IPS DF 6.9 (cell line): ENCODE measurements around the gene NRXN3.

Experiments
- DNase-seq: peaks from one replicate; pipeline ENCODE4 v3.0.0-alpha.2; 2013; ENCODE audit warnings: low read depth, low spot score
- H3K27ac ChIP-seq: one replicate; pipeline ENCODE4 v1.5.1; 2013; ENCODE audit warnings: low read length, control low read depth
- H3K27me3 ChIP-seq: 2 replicates; pipeline ENCODE4 v1.6.1; 2013; ENCODE audit warnings: mild to moderate bottlenecking, low read length; ENCODE audit not compliant: control insufficient read depth, insufficient read depth
- H3K36me3 ChIP-seq: 2 replicates; pipeline ENCODE4 v1.6.1; 2013; ENCODE audit warnings: low read length; ENCODE audit not compliant: control insufficient read depth, insufficient read depth
- H3K4me1 ChIP-seq: 2 replicates; pipeline ENCODE4 v1.6.1; 2013; ENCODE audit warnings: low read length; ENCODE audit not compliant: control insufficient read depth, insufficient read depth
- H3K4me3 ChIP-seq: 2 replicates; pipeline ENCODE4 v1.5.1; 2013; ENCODE audit warnings: mild to moderate bottlenecking, low read length
- H3K9me3 ChIP-seq: 2 replicates; pipeline ENCODE4 v1.6.1; 2013; ENCODE audit warnings: low read length, inconsistent platforms; ENCODE audit not compliant: control insufficient read depth, insufficient read depth
- WGBS: extraction: QIAGEN DNeasy Blood & Tissue Kit; methylation state at CpG from one replicate; pipeline ENCODE4 v1.1.7; 2013; ENCODE audit warnings: mixed read lengths, missing lambda C conversion rate; ENCODE audit not compliant: insufficient read length, insufficient coverage; 5-methylcytosine and 5-hydroxymethylcytosine counted together

Gene NRXN3

DNA sequence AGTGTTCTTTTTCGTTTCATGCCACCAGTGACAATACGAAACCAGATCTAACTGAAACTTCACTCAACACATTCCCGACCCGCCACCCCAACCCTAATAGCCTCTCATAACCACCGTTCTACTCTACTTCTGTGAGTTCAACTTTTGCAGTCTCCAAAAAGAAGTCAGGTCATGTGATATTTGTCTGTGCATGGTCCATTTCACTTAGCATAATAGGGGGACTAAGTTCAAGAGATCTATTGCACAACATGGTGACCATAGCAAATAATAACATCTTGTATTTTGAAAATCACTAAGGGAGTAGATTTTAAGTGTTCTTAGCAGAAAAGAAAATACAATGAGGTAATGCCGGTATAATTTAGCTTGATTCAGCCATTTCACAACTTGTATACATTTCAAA is 1664.7 kb downstream of the NRXN3 start:
- Histone ChIP-seq H3K27ac (no peak overlapping the region), H3K36me3 (no peaks in the 10 kb centered on the region), H3K4me3 (no peak overlapping the region), H3K27me3 (no peaks in the 10 kb centered on the region), H3K4me1 (no peaks in the 10 kb centered on the region), H3K9me3 (no peaks in the 10 kb centered on the region)
- no peak for DNase-seq
- 100% methylated on average over 2 of the region's 6 CpGs for WGBS

DNA sequence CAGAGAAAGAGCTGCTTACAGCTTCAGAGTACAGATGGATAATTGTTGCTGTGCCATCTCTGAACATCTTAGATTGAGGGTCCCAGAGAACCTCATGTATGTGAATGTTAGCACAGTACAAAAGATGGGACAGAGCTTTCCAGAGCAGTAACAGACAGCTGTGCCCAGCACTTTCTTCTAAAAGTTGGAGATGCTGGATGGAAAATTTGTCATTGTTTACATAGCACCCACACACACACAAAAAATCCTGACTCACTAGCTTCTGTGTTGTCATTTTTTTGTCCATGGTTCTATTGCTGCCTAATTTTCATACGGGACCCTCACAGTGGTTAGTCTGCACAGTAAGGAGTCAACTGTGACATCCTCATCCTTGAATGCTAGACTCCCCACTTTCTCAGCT is 1666.4 kb downstream of the NRXN3 start:
- Histone ChIP-seq H3K27ac (no peak overlapping the region), H3K27me3 (no peaks in the 10 kb centered on the region), H3K4me1 (no peaks in the 10 kb centered on the region), H3K9me3 (no peaks in the 10 kb centered on the region), H3K4me3 (no peak overlapping the region), H3K36me3 (no peaks in the 10 kb centered on the region)
- WGBS = no CpG with 5 or more reads among the region's 1 CpG
- no peak for DNase-seq

DNA sequence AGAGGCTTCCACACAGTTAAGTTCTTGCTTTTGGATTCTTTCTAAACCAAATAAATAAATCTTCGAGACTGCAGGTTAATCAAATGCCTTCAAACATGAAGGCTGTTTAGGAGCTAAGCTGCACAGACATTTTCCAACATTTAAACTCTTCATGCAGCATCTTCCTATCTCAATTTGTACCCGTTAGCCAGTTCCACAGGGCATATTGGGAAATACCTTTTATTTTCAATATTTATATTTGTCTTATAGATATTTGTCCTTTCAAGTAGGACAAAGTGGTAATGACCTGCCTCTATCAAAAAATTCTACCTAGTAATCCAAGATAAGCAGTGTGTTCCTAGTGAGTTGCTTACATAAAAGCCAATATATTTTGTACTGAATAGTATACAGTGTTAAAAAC is 1667.5 kb downstream of the NRXN3 start:
- Histone ChIP-seq H3K36me3 (no peaks in the 10 kb centered on the region), H3K4me1 (no peaks in the 10 kb centered on the region), H3K27me3 (no peaks in the 10 kb centered on the region), H3K4me3 (no peak overlapping the region), H3K9me3 (no peaks in the 10 kb centered on the region), H3K27ac (no peak overlapping the region)
- WGBS = no CpG with 5 or more reads among the region's 2 CpGs
- DNase-seq = no peak

DNA sequence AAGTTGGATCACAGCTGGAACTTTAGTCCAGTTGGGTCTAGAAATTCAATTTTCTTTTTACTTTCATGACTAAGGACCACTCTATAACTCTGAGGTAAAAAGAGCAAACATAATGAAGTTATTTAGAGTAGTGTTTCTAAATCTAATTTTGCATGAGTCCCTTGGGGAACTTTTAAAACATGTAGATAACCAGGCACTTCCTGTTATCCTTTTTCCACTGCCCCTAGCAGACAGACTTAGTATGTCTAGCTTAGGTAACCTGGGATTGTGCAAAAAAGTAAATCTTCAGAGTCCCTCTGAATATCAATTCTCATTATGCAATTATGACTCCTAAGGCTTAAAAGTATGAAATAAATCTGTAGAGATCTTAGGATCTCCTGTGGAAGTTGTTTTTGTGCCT is 1669.9 kb downstream of the NRXN3 start:
- Histone ChIP-seq H3K27ac (no peak overlapping the region), H3K4me3 (no peak overlapping the region), H3K36me3 (no peaks in the 10 kb centered on the region), H3K9me3 (no peaks in the 10 kb centered on the region), H3K27me3 (no peaks in the 10 kb centered on the region), H3K4me1 (no peaks in the 10 kb centered on the region)
- no peak for DNase-seq

DNA sequence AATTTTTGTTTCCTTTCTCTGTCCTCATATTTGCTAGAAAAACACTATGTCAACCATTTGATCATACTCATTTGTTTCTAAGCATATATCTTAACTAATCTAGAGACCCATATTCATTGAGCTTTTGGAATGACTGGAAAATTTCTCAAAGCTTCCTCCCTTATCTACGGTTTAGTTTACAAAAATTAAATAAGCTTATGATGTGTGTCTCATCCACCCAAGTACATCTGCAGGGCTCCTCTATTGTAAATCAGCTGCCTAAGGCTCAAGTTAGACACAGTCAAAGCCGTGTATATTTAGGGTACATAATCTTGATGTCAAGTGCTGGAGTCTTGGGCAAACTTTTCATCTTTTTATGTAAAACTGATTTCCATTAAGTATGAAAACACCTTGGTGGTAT is 1670.7 kb downstream of the NRXN3 start:
- H3K4me1 ChIP-seq = no peaks in the 10 kb centered on the region
- H3K27me3 ChIP-seq = no peaks in the 10 kb centered on the region
- DNase-seq = no peak
- no peaks in the 10 kb centered on the region for H3K9me3 ChIP-seq
- no peaks in the 10 kb centered on the region for H3K36me3 ChIP-seq
- H3K4me3 ChIP-seq = no peak overlapping the region
- H3K27ac ChIP-seq = no peak overlapping the region
- WGBS = no CpG with 5 or more reads among the region's 2 CpGs

DNA sequence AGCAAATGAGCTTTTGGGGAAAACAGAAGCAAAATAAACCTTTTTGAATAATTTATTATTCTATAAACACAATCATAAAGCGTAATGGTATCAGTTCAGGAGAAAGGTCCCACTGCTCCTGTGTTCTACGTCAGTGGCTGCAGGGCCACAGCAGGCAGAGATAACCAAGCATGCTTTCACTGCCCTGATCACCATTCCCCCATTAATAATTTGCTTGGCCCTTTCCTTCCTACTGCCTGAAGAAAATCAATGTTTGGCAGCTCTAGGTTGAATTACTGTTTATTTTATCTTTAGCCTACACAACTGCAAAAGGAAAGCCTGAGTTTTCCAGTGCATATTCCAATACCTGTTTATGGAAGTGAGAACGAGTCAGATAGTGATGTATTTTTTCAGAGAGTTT is 1671.3 kb downstream of the NRXN3 start:
- Histone ChIP-seq H3K4me1 (no peaks in the 10 kb centered on the region), H3K27ac (no peak overlapping the region), H3K4me3 (no peak overlapping the region), H3K36me3 (no peaks in the 10 kb centered on the region), H3K9me3 (no peaks in the 10 kb centered on the region), H3K27me3 (no peaks in the 10 kb centered on the region)
- no peak for DNase-seq
- WGBS = no CpG with 5 or more reads among the region's 3 CpGs

DNA sequence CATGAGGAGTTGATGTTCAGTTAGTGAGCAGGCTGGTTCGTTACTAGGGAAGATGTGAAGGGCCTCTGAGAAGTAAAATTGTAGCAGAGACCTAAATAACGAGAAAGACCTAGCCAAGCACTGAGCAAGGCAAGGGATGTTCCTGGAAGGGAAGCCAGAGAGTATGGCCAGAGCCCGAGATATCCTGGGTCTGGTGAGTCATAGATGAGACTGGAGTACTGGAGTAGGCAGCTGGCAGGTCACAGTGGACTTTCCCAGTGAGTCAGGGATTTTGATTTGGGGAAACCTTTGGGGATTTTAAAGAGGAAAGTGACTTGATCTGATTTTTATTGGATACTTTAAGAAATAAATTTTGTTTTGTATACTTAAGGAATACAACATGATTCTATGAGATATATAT is 1672.1 kb downstream of the NRXN3 start:
- DNase-seq = no peak
- Histone ChIP-seq H3K9me3 (no peaks in the 10 kb centered on the region), H3K4me1 (no peaks in the 10 kb centered on the region), H3K4me3 (no peak overlapping the region), H3K36me3 (no peaks in the 10 kb centered on the region), H3K27ac (no peak overlapping the region), H3K27me3 (no peaks in the 10 kb centered on the region)
- no CpG with 5 or more reads among the region's 3 CpGs for WGBS

DNA sequence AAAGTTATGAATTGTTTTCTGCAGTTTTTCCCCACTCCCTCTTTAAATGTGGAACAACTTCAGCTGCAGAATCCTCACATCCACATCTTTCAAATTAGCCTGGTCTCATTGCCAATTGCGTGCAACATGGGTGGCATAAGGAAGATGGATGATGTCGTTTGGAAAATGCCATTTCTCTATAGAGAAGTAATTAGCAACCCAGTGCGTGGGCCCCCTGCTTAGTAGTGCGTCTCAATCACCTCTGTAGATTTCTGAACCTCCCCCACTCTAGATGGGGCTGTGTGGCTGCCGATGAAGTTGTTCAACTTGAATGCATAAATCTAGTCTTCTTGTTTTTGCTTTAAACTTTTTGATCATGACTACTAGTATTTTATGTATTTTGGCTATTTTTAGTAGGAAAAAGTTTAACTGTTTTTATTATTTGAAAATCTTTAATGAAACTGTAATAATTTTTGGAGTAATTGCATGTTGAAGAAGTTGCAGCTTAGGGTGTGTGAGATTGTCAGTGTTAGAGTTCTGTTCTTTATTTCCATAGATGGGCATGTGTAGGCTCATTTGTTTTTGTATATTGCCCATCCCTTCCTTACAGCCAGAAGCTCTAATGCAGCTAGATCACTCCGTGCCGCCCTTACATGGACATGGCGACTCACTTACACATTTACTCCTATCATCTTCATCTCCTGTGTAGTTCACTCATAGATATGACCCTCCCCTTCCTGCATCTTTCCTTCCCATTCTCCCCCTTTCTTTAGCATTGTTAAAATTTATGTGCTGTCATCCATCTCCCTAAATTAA is 1683.0 kb downstream of the NRXN3 start:
- no peaks in the 10 kb centered on the region for H3K36me3 ChIP-seq
- no peaks in the 10 kb centered on the region for H3K27me3 ChIP-seq
- DNase-seq = no peak
- no peak overlapping the region for H3K27ac ChIP-seq
- WGBS = no CpG with 5 or more reads among the region's 8 CpGs
- no peaks in the 10 kb centered on the region for H3K9me3 ChIP-seq
- no peaks in the 10 kb centered on the region for H3K4me1 ChIP-seq
- no peak overlapping the region for H3K4me3 ChIP-seq

DNA sequence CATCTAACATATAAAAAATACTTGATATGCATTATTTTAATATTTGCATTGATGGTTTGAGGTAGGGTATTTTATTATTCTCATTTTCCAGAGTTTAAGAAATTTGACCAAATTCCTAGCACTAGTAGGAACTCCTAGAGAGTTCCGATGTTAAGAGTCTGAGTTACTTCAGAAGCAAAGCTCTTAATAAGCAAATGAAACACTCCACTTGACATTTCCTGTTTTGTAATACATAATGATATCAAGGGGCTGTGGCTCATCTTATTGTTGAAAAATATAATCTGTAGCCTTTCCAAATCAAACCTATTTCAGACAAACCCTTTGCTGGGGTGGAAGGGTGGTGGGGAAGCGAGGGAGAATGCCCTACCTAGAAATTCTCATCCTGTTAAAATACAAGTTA is 1685.6 kb downstream of the NRXN3 start:
- Histone ChIP-seq H3K27ac (no peak overlapping the region), H3K4me1 (no peaks in the 10 kb centered on the region), H3K9me3 (no peaks in the 10 kb centered on the region), H3K36me3 (no peaks in the 10 kb centered on the region), H3K27me3 (no peaks in the 10 kb centered on the region), H3K4me3 (no peak overlapping the region)
- no peak for DNase-seq
- WGBS = no CpG with 5 or more reads among the region's 2 CpGs

DNA sequence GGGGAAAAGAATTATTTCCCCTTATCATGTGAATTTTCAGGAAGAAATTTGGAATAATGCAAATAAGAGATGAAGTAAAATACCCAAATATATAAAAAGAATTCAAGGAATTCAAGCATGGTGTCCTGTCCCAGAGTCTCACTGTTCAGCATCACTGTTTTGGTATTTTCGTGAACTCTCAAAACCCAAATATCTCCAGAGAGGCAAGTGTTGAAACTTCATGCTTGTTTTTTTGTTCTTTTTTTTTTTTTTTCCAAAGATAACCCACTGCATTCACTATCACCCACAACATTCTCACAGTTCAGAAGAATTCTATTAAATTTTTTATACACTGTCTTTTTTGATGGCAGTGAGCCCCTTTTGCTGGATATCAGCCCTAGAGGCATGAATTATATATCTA is 1686.2 kb downstream of the NRXN3 start:
- no peaks in the 10 kb centered on the region for H3K9me3 ChIP-seq
- no peaks in the 10 kb centered on the region for H3K4me1 ChIP-seq
- no peaks in the 10 kb centered on the region for H3K36me3 ChIP-seq
- no peak for DNase-seq
- H3K27me3 ChIP-seq = no peaks in the 10 kb centered on the region
- no peak overlapping the region for H3K4me3 ChIP-seq
- no peak overlapping the region for H3K27ac ChIP-seq
- no CpG with 5 or more reads among the region's 1 CpG for WGBS

DNA sequence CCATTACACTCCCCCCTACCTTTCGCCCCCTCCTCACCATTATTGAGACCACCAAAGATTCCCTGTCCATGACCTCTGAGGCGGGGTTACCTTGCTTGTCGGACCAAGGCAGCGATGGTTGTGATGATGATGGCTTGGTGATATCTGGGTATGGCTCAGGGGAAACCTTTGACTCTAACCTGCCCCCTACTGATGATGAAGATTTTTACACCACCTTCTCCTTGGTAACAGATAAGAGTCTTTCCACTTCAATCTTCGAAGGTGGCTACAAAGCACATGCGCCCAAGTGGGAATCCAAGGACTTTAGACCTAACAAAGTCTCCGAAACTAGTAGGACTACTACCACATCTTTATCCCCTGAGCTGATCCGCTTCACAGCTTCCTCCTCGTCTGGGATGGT is 1690.9 kb downstream of the NRXN3 start:
- no peaks in the 10 kb centered on the region for H3K9me3 ChIP-seq
- H3K27ac ChIP-seq = no peak overlapping the region
- DNase-seq = peak; percentile 37
- H3K4me1 ChIP-seq = no peaks in the 10 kb centered on the region
- WGBS = no CpG with 5 or more reads among the region's 9 CpGs
- H3K4me3 ChIP-seq = no peak overlapping the region
- no peaks in the 10 kb centered on the region for H3K36me3 ChIP-seq
- H3K27me3 ChIP-seq = no peaks in the 10 kb centered on the region
